Lung (tissue), 12 donors: ENCODE data around the gene FNDC8. TPM values are rescaled to one million over a fixed set of nuclear protein-coding genes. Genes with fewer than 3 reads are reported as not detected.

Experiments used
- ATAC-seq: fragments of 200-7000 bp; cut with Tn5 transposase; one replicate; pipeline ENCODE4 v1.9.1; 2020; ENCODE audit warnings: moderate number of reproducible peaks; ENCODE audit not compliant: insufficient read depth, low FRiP score
- DNase-seq, 3 donors: peaks; one replicate each; pipeline ENCODE4 v3.0.0-alpha.2; 2013 to 2017
- H3K27ac ChIP-seq, 2 donors: one replicate each; pipeline ENCODE4 v1.5.1; 2013; ENCODE audit warnings: mild to moderate bottlenecking in 2 of 2, moderate library complexity in 2 of 2, control low read depth in 1 of 2, inconsistent platforms in 1 of 2, low read depth in 1 of 2, low read length in 1 of 2
- H3K27me3 ChIP-seq, 3 donors: one replicate each; pipeline ENCODE4 v1.5.1; 2013; ENCODE audit warnings: low read length in 2 of 3; ENCODE audit not compliant: control insufficient read depth in 3 of 3, insufficient read depth in 3 of 3
- H3K36me3 ChIP-seq, 4 donors: one replicate each; pipeline ENCODE4 v1.5.1; 2013; ENCODE audit warnings: low read length in 4 of 4, mild to moderate bottlenecking in 1 of 4, moderate library complexity in 1 of 4; ENCODE audit not compliant: control insufficient read depth in 4 of 4, insufficient read depth in 4 of 4
- H3K4me1 ChIP-seq, 5 donors: one replicate each; pipeline ENCODE4 v1.5.1; 2013; ENCODE audit warnings: low read length in 5 of 5, mild to moderate bottlenecking in 2 of 5, moderate library complexity in 1 of 5; ENCODE audit not compliant: control insufficient read depth in 5 of 5, insufficient read depth in 5 of 5
- H3K4me3 ChIP-seq: one replicate; pipeline ENCODE4 v1.5.1; 2013; ENCODE audit warnings: mild to moderate bottlenecking, control low read depth, moderate library complexity
- H3K9ac ChIP-seq, 2 donors: one replicate each; pipeline ENCODE4 v1.5.1; 2013; ENCODE audit warnings: low read length in 2 of 2, control low read depth in 1 of 2; ENCODE audit not compliant: insufficient read depth in 1 of 2
- H3K9me3 ChIP-seq, 4 donors: one replicate each; pipeline ENCODE4 v1.5.1; 2013; ENCODE audit warnings: low read length in 3 of 4, mild to moderate bottlenecking in 1 of 4, moderate library complexity in 1 of 4; ENCODE audit not compliant: control insufficient read depth in 4 of 4, insufficient read depth in 3 of 4
- CTCF ChIP-seq: IDR thresholded peaks from 2 replicates; pipeline ENCODE4 v1.5.1; 2012; ENCODE audit warnings: mild to moderate bottlenecking; ENCODE audit errors: control extremely low read depth, extremely low read depth
- WGBS, 2 donors: extraction: QIAGEN DNeasy Blood & Tissue Kit; methylation state at CpG; one replicate each; pipeline ENCODE4 v1.1.7; 2013; 5-methylcytosine and 5-hydroxymethylcytosine counted together
- polyA plus RNA-seq, 2 donors: library from polyadenylated mRNA; stranded (reverse); fragments of 200-250 nt; gene quantifications; one replicate each; pipeline ENCODE4 v1.2.1, GENCODE V29; 2013
- total RNA-seq, 2 donors: library from RNA; depleted of rRNA in 1 of 2; stranded (reverse); fragments of >200 nt in 1 of 2; gene quantifications; one replicate each; pipeline ENCODE4 v1.2.1, GENCODE V29; 2014 to 2021
- donor health status: control.
- donor health status: control.
- donor health status: Bipolar disorder and iron deficiency.
- donor health status: healthy.
- donor health status: DM: yes; HTN: yes; CAD: no.

FNDC8 gene
- total and polyA plus RNA-seq, 4 donors: not detected

GRCh38 chr17:35117984-35118383 lies 3.4 kb upstream of the FNDC8 start:
- peaks cover 0 to 2% (median 0%) of the 10 kb centered on the region in 3 donors for H3K27me3 ChIP-seq
- TF ChIP-seq CTCF: no peak
- no peak overlapping the region for H3K4me3 ChIP-seq
- no peak overlapping the region for H3K27ac ChIP-seq
- peaks cover 0 to 17% (median 0%) of the 10 kb centered on the region in 5 donors for H3K4me1 ChIP-seq
- peaks cover 0 to 6% (median under 1%) of the 10 kb centered on the region in 4 donors for H3K36me3 ChIP-seq
- ATAC-seq: no peak
- H3K9me3 ChIP-seq: no peaks in the 10 kb centered on the region
- H3K9ac ChIP-seq: no peak overlapping the region
- no peak for DNase-seq

GRCh38 chr17:35119370-35120165 lies 1.8 kb upstream of the FNDC8 start, which contains the start of gene RAD51D:
RAD51D (minus strand) TSS chr17:35119860; CDS start chr17:35119613, 247 bp downstream.
- peak within 1 kb of the TSS; percentile 88 for H3K4me3 ChIP-seq
- peak within 1 kb of the TSS in 1 of 2 donors; percentile 91 for H3K27ac ChIP-seq
- ATAC-seq (peak; percentile 98), DNase-seq (peak; percentile 78 to 87 (median 85))
- WGBS, 2 donors: 1% methylated on average over 39 to 72 of the region's 72 CpGs
- H3K9ac ChIP-seq: peak within 1 kb of the TSS; percentile 47 to 67
- peaks cover 0 to 17% (median 0%) of the 10 kb centered on the region in 5 donors for H3K4me1 ChIP-seq
- H3K9me3 ChIP-seq: no peaks in the 10 kb centered on the region
- peaks cover 0 to 6% (median under 1%) of the 10 kb centered on the region in 4 donors for H3K36me3 ChIP-seq
- peak; percentile 97 for TF ChIP-seq CTCF
- peaks cover 0 to 2% (median 0%) of the 10 kb centered on the region in 3 donors for H3K27me3 ChIP-seq

GRCh38 chr17:35127751-35128514 lies 6.5 kb downstream of the FNDC8 start:
- WGBS, 2 donors: 74 to 90% methylated on average over 11 of the region's 11 CpGs
- Histone ChIP-seq H3K9ac (no peak overlapping the region), H3K27me3 (no peaks in the 10 kb centered on the region), H3K4me3 (no peak overlapping the region), H3K36me3 (peaks cover 10 to 17% (median 14%) of the 10 kb centered on the region in 4 donors), H3K4me1 (peaks cover 0 to 27% (median 0%) of the 10 kb centered on the region in 5 donors), H3K9me3 (no peaks in the 10 kb centered on the region), H3K27ac (peak overlapping the region in 1 of 2 donors; percentile 17)
- TF ChIP-seq CTCF: no peak
- ATAC-seq (peak; percentile 43), DNase-seq (peak; percentile 92 to 100 (median 100))
